GM21360 (cell line): ENCODE results near the gene ZNF212.

Experiments
- ATAC-seq: cut with Tn5 transposase; IDR thresholded peaks from one replicate; pipeline ENCODE4 v1.9.1; 2021; ENCODE audit warnings: mild to moderate bottlenecking, moderate library complexity; ENCODE audit not compliant: unreplicated experiment

ZNF212 gene

GRCh38 chr7:149239345-149240143 lies at the start of gene ZNF212:
Gene ZNF212, plus strand, starts transcription at chr7:149239651. Its CDS starts 128 bp downstream, at chr7:149239779.
- ATAC-seq: peak; percentile 98

DNA sequence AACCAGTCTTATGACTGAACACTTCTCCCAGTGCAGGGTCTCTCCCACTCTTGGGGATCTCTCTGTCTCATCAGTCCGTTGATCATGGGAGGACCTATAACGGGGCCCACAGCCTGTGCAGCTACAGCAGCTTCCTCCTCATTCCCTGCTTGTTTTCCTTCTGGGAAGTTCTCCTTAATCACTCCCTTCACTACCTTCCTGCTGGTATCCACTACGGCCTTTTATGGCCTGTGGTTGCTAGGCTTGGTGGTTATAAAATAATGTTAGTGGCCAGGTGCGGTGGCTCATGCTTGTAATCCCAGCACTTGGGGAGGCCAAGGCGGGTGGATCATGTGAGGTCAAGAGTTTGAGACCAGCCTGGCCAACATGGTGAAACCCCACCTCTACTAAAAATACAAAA lies 47.6 kb upstream of the ZNF212 start:
- no peak for ATAC-seq

DNA sequence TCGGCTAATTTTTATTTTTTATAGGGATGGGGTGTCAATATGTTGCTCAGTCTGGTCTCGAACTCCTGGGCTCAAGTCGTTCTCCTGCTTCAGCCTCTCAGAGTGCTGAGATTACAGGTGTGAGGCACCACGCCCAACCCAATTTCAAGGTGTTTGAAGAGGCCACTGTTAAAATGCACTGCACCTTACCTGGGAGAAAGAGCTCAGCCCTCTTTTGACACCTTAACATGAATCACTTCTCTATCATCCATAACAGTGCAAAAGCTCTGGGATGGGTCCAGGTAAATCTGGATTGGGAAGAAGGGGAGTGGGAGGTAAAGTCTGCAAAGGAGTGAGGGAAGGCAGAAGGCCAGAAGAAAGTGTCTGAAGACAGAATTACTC lies 44.7 kb upstream of the ZNF212 start:
- ATAC-seq: no peak

GRCh38 chr7:149195180-149196150 lies 44.0 kb upstream of the ZNF212 start, which contains the start of gene ZNF282:
Gene ZNF282, plus strand, starts transcription at chr7:149195546. Its CDS starts 44 bp downstream, at chr7:149195590.
- ATAC-seq: peak; percentile 92

GRCh38 chr7:149196151-149196704 lies 43.2 kb upstream of the ZNF212 start:
- ATAC-seq: peak; percentile 9

- ATAC-seq: no peak
These were observed 42.7 kb upstream of the ZNF212 start for GRCh38 chr7:149196705-149197171.

GRCh38 chr7:149197675-149198074 lies 41.8 kb upstream of the ZNF212 start:
- ATAC-seq: no peak

- no peak for ATAC-seq
These were observed 41.2 kb upstream of the ZNF212 start for GRCh38 chr7:149198161-149198816.

GRCh38 chr7:149199234-149199995 lies 40.0 kb upstream of the ZNF212 start:
- ATAC-seq: no peak

GRCh38 chr7:149202831-149203231 lies 36.6 kb upstream of the ZNF212 start:
- ATAC-seq: no peak

- no peak for ATAC-seq
These were observed 33.6 kb upstream of the ZNF212 start for GRCh38 chr7:149205690-149206381.

DNA sequence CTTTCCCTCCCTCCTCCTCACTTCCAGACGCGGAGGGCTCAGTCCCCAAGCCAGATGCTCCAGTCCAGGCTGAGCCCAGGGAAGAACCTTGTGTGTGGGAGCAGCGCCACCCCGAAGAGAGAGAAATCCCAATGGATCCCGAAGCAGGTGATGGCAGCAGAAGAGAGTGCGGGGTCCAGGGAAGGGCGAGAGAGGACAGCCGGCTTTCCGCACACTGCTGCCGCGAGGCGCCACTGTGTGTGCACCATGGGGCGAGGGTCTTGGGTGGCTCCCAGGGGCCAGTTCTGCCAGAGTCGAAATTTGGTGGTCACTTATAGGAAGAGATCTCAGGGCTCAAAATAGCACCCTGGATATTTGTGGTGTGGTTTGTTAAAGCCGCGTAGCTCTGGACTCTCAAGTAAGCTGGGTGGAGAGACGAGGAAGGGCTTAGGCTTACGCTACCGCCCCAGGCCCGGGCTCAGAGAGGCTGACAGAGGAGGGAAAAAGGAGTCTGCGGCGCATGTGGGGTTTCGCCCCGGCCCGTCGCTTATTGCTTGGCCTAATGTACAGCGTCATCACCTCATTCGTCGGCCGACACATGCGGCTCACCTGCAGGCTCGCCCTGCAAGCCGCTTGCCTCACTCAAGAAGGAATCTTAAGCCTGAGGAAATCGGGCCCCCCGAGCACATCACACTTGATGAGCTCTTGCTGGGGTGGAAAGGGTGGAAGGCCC lies 32.0 kb upstream of the ZNF212 start:
- no peak for ATAC-seq

- ATAC-seq: peak; percentile 71
These were observed 29.8 kb upstream of the ZNF212 start for GRCh38 chr7:149209518-149210269.

DNA sequence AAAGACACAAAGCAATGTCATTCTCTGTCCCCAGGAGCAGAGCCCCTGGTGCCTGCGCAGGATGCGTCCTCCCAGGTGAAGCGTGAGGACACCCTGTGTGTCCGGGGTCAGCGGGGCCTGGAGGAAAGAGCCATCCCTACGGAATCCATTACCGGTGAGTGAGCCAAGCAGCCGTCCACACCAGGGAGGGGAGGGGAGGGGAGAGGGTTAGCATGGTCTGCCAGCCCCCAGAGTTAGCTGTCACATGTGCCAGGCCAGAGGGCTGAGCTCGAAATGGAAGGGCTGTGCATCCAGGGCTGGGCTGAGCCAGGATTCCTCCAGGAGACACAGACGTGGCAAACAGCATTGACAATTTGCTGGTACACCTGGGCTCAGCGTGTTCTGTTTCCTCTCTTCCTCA lies 28.9 kb upstream of the ZNF212 start:
- ATAC-seq: no peak

GRCh38 chr7:149214020-149214720 lies 25.3 kb upstream of the ZNF212 start:
- ATAC-seq: no peak

DNA sequence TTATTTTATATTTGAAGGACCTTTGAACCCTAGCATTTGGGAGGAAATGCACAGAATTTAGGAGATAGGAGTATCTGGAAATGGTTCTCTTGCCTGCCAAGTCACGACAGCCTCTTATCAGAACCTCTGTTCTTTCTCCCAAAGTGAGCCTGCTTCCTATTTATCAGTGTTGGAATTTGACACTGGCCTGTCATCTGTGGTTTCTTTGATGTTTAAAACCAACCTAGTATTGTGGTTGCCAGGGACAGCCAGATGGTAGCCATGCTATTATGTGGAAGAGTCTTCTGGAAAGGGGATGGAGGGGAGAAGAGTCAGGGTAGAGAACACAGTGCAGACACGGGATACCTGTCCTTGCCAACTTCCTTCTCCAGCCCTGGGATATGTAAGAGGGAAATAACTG lies 23.0 kb upstream of the ZNF212 start:
- no peak for ATAC-seq

- ATAC-seq: no peak
These were observed 21.9 kb upstream of the ZNF212 start for GRCh38 chr7:149217570-149217969.
